IPS-NIHi11 (cell line): Measurements from ENCODE around the gene FNDC3B.

Experiments
- DNase-seq: peaks from one replicate; pipeline ENCODE4 v3.0.0; 2012; ENCODE audit warnings: mixed read lengths, low spot score

Gene FNDC3B

GRCh38 chr3:172135185-172135584 is 95.8 kb downstream of the FNDC3B start:
- no peak for DNase-seq

- DNase-seq: no peak
These were observed 96.4 kb downstream of the FNDC3B start for GRCh38 chr3:172135820-172136219.

- no peak for DNase-seq
These were observed 97.0 kb downstream of the FNDC3B start for GRCh38 chr3:172136330-172136729.

- no peak for DNase-seq
These were observed 98.2 kb downstream of the FNDC3B start for GRCh38 chr3:172137287-172138192.

GRCh38 chr3:172138193-172138537 is 98.8 kb downstream of the FNDC3B start:
- no peak for DNase-seq

GRCh38 chr3:172138792-172139507 is 99.6 kb downstream of the FNDC3B start:
- DNase-seq: no peak

- DNase-seq: no peak
These were observed 100.3 kb downstream of the FNDC3B start for GRCh38 chr3:172139528-172140276.

GRCh38 chr3:172140499-172141391 is 101.4 kb downstream of the FNDC3B start:
- no peak for DNase-seq

- DNase-seq: no peak
These were observed 102.9 kb downstream of the FNDC3B start for GRCh38 chr3:172142051-172142863.

GRCh38 chr3:172142864-172143451 is 103.6 kb downstream of the FNDC3B start:
- DNase-seq: no peak

- DNase-seq: no peak
These were observed 104.5 kb downstream of the FNDC3B start for GRCh38 chr3:172143739-172144497.

GRCh38 chr3:172144601-172145000 is 105.2 kb downstream of the FNDC3B start:
- DNase-seq: no peak

- no peak for DNase-seq
These were observed 105.8 kb downstream of the FNDC3B start for GRCh38 chr3:172145031-172145686.

GRCh38 chr3:172146349-172146748 is 107.0 kb downstream of the FNDC3B start:
- no peak for DNase-seq

GRCh38 chr3:172147113-172147818 is 107.9 kb downstream of the FNDC3B start:
- DNase-seq: no peak

GRCh38 chr3:172148241-172148640 is 108.9 kb downstream of the FNDC3B start:
- no peak for DNase-seq

- no peak for DNase-seq
These were observed 109.6 kb downstream of the FNDC3B start for GRCh38 chr3:172148702-172149565.
